Nephron progenitor cell (in vitro differentiated cells): ENCODE data around the gene TPRA1.

Experiments used
- DNase-seq: peaks from one replicate; pipeline ENCODE4 v3.0.0; 2021
- H3K27ac Mint-ChIP-seq: 2 replicates; pipeline ENCODE4 v1.8.0; 2021; ENCODE audit warnings: mild to moderate bottlenecking, moderate library complexity, mixed read lengths
- H3K27me3 Mint-ChIP-seq: 2 replicates; pipeline ENCODE4 v1.8.0; 2021; ENCODE audit warnings: mild to moderate bottlenecking, low read depth, mixed read lengths; ENCODE audit not compliant: poor library complexity
- H3K36me3 Mint-ChIP-seq: 2 replicates; pipeline ENCODE4 v1.8.0; 2021; ENCODE audit warnings: low read depth, mixed read lengths
- H3K4me1 Mint-ChIP-seq: 2 replicates; pipeline ENCODE4 v1.8.0; 2021; ENCODE audit warnings: mixed read lengths
- H3K4me3 Mint-ChIP-seq: 2 replicates; pipeline ENCODE4 v1.8.0; 2021; ENCODE audit warnings: mild to moderate bottlenecking, moderate library complexity, mixed read lengths
- H3K9me3 Mint-ChIP-seq: 2 replicates; pipeline ENCODE4 v1.8.0; 2021; ENCODE audit warnings: mild to moderate bottlenecking, moderate library complexity, mixed read lengths
- CTCF ChIP-seq: fragments of 200-600 bp; sonication (generic); IDR thresholded peaks from 2 replicates; pipeline ENCODE4 v1.5.0; 2021; ENCODE audit warnings: antibody characterized with exemption

The TPRA1 gene

GRCh38 chr3:127634653-127635052, 44.1 kb upstream of the TPRA1 start:
- H3K27ac Mint-ChIP-seq, result no peak overlapping the region
- no peak overlapping the region for H3K4me3 Mint-ChIP-seq
- H3K27me3 Mint-ChIP-seq, result peaks cover 18% of the 10 kb centered on the region
- H3K36me3 Mint-ChIP-seq, result no peaks in the 10 kb centered on the region
- peaks cover 41% of the 10 kb centered on the region for H3K4me1 Mint-ChIP-seq
- TF ChIP-seq CTCF, result no peak
- H3K9me3 Mint-ChIP-seq, result no peaks in the 10 kb centered on the region
- no peak for DNase-seq

GRCh38 chr3:127632035-127632820, 41.7 kb upstream of the TPRA1 start:
- H3K4me3 Mint-ChIP-seq, result no peak overlapping the region
- H3K9me3 Mint-ChIP-seq, result peaks cover 4% of the 10 kb centered on the region
- H3K27me3 Mint-ChIP-seq, result peaks cover 37% of the 10 kb centered on the region
- no peak overlapping the region for H3K27ac Mint-ChIP-seq
- no peak for TF ChIP-seq CTCF
- H3K36me3 Mint-ChIP-seq, result no peaks in the 10 kb centered on the region
- DNase-seq, result no peak
- H3K4me1 Mint-ChIP-seq, result peaks cover 25% of the 10 kb centered on the region

DNA sequence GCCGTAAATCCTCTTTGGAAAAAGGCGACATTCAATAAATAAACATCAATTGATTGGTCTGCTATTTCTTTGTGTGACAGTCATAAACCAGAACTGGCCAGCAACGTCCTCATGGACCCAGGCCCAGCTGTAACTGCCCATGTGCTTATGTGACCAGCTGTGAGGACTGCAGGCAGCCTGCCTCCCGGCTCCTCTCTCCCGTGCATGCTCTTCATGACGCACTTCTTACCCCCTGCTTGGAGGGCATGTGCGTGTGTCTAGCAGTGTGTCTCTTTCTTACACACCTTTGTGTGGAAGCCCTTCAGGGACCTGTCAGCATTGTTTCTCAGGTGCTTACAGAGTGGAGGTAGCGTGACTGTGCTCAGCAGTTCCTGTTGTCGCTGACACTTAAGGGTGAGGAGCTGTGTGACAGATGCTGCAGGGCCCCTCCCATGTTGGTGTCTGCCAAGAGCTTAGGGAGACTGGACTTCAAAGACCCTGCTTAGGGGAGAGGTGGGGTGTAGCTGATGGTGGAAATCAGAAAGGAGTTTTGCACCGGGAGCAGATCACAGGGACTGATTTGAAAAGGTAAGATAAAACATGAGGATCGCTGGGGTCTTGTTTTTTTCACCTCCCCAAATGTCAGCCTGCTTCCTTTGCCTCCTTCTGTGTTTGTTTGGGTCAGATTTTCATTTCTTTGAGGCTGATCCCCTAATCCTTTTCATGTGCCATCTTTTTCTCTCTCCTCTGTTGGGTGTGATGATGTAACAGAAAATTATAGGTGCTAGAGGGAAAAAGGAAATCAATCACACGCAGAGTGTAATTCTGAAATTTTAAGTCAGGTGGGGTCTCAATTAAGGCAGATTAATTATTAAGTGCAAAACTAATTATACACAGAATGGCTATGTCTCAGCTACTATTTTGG, 40.5 kb upstream of the TPRA1 start:
- no peak for TF ChIP-seq CTCF
- Mint-ChIP-seq H3K27ac (no peak overlapping the region), H3K4me3 (peak overlapping the region; percentile 47), H3K36me3 (no peaks in the 10 kb centered on the region), H3K4me1 (peaks cover 25% of the 10 kb centered on the region), H3K9me3 (peaks cover 4% of the 10 kb centered on the region), H3K27me3 (peaks cover 48% of the 10 kb centered on the region)
- DNase-seq, result no peak

GRCh38 chr3:127629467-127630403, 39.2 kb upstream of the TPRA1 start:
- Mint-ChIP-seq H3K4me1 (peaks cover 21% of the 10 kb centered on the region), H3K4me3 (peak overlapping the region; percentile 78), H3K27me3 (peaks cover 53% of the 10 kb centered on the region), H3K9me3 (peaks cover 4% of the 10 kb centered on the region), H3K27ac (no peak overlapping the region), H3K36me3 (no peaks in the 10 kb centered on the region)
- TF ChIP-seq CTCF, result no peak
- DNase-seq, result no peak

DNA sequence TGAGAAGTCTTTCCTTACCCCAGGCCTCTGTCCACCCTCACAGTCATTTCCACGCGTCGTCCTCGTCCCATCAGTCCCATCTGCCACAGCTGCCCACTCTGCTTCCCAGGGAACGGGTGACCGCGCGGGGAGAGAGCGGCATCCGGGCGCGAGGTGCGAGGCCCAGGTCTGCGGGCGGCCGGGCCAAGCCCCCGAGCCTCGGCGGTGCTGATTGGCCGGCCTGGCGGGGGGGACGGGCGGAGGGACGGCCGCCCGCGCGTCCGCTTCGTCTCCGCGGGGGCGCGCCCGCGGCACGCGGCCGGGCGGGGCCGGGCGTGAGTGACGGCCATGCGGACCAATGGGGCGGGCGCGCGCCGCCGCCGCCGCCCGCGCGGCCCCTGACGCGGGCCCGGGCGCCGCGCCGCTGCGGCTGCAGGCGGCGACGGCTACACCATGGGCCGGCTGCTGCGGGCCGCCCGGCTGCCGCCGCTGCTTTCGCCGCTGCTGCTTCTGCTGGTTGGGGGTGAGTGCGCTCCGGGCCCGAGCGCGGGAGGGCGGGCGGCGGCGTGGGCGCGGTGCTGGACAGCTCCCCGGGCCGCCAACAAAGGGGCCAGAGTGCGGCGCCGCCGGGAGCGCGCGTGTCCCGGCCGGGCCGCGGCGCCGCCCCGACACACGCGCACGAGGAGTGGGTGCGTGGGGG, 38.4 kb upstream of the TPRA1 start, which contains the start of gene PODXL2:
TSS of gene PODXL2 (plus strand) at position 398 of the 679 bp plus-strand sequence. CDS start at position 433, 35 bp downstream.
- peaks cover 53% of the 10 kb centered on the region for H3K27me3 Mint-ChIP-seq

More for the DNA sequence above, 38.4 kb upstream of the TPRA1 start, which contains the start of gene PODXL2:
- no peak within 1 kb of the TSS for H3K27ac Mint-ChIP-seq
- H3K4me3 Mint-ChIP-seq, result peak within 1 kb of the TSS; percentile 78
- no peaks in the 10 kb centered on the region for H3K36me3 Mint-ChIP-seq
- DNase-seq, result peak; percentile 79
- peaks cover 20% of the 10 kb centered on the region for H3K4me1 Mint-ChIP-seq
- no peak for TF ChIP-seq CTCF
- peaks cover 4% of the 10 kb centered on the region for H3K9me3 Mint-ChIP-seq
